ENCODE data around the gene CAMK1D. TPM values are rescaled to one million over a fixed set of nuclear protein-coding genes. Genes with fewer than 3 reads are reported as not detected.

CAMK1D gene
- total RNA-seq, 1 donor from 2014 or later, result 1.0 TPM

- DNase-seq (ENCODE audit: low read depth), result no peak
- H3K4me3 ChIP-seq (ENCODE audit: low read depth, low read length), result peak overlapping the region; percentile 2
- no peak for TF ChIP-seq CTCF (conservative IDR thresholded peaks at IDR 0.05; ENCODE audit: low read depth, low read length)
Measured at GRCh38 chr10:12628153-12628552, 278.8 kb downstream of the CAMK1D start.

GRCh38 chr10:12628964-12629766 is 279.8 kb downstream of the CAMK1D start:
- DNase-seq (ENCODE audit: low read depth), result no peak

GRCh38 chr10:12629767-12630165 is 280.4 kb downstream of the CAMK1D start:
- no peak overlapping the region for H3K4me3 ChIP-seq (ENCODE audit: low read depth, low read length)
- no peak for DNase-seq (ENCODE audit: low read depth)
- TF ChIP-seq CTCF (conservative IDR thresholded peaks at IDR 0.05; ENCODE audit: low read depth, low read length), result no peak

More at GRCh38 chr10:12628964-12629766, 279.8 kb downstream of the CAMK1D start:
- no peak overlapping the region for H3K4me3 ChIP-seq (ENCODE audit: low read depth, low read length)
- TF ChIP-seq CTCF (conservative IDR thresholded peaks at IDR 0.05; ENCODE audit: low read depth, low read length), result no peak

- DNase-seq (ENCODE audit: low read depth), result no peak
- no peak for TF ChIP-seq CTCF (conservative IDR thresholded peaks at IDR 0.05; ENCODE audit: low read depth, low read length)
- no peak overlapping the region for H3K4me3 ChIP-seq (ENCODE audit: low read depth, low read length)
Measured at GRCh38 chr10:12631216-12631615, 281.9 kb downstream of the CAMK1D start.

- TF ChIP-seq CTCF (conservative IDR thresholded peaks at IDR 0.05; ENCODE audit: low read depth, low read length), result no peak
- DNase-seq (ENCODE audit: low read depth), result no peak
- no peak overlapping the region for H3K4me3 ChIP-seq (ENCODE audit: low read depth, low read length)
Measured at GRCh38 chr10:12631787-12632562, 282.6 kb downstream of the CAMK1D start.

- H3K4me3 ChIP-seq (ENCODE audit: low read depth, low read length), result no peak overlapping the region
- TF ChIP-seq CTCF (conservative IDR thresholded peaks at IDR 0.05; ENCODE audit: low read depth, low read length), result peak; percentile 26
- no peak for DNase-seq (ENCODE audit: low read depth)
Measured at GRCh38 chr10:12633776-12634620, 284.7 kb downstream of the CAMK1D start.

All from epithelial cell of proximal tubule (primary cell).